CD8-positive, alpha-beta memory T cell (primary cell): Measurements from ENCODE around the gene CYP2C18. TPM values are rescaled to one million over a fixed set of nuclear protein-coding genes. Genes with fewer than 3 reads are reported as not detected.
"Not testable (repeated sequence)": the region's sequence is repeated elsewhere in the genome, so short reads cannot be mapped to it uniquely, and the experiment has no call there.

Source experiments
- CTCF ChIA-PET: fragments of 350-600 bp; sonication (Branson Sonifier 250); formaldehyde crosslinking; loops from one replicate; lab custom pipeline; 2021; ENCODE audit warnings: antibody characterized with exemption; lab: Charles Lee
- POLR2A ChIA-PET: fragments of 350-600 bp; sonication (Branson Sonifier 250); formaldehyde crosslinking; loops from one replicate; lab custom pipeline; 2021; ENCODE audit warnings: antibody characterized with exemption; lab: Charles Lee
- DNase-seq, 5 donors: peaks; one replicate each; pipeline versions ENCODE4 v3.0.0 to v3.0.0-alpha.2; 2020 to 2022; ENCODE audit warnings: mixed read lengths in 1 of 5
- H3K27ac ChIP-seq: one replicate; pipeline ENCODE4 v1.7.0; 2013; ENCODE audit warnings: low read depth, mild to moderate bottlenecking, low read length, moderate library complexity
- H3K27me3 ChIP-seq: 2 replicates; pipeline ENCODE4 v1.7.0; 2013; ENCODE audit warnings: low read length, mild to moderate bottlenecking; ENCODE audit not compliant: insufficient read depth, poor library complexity, severe bottlenecking
- H3K36me3 ChIP-seq: 2 replicates; pipeline ENCODE4 v1.7.0; 2013; ENCODE audit warnings: mild to moderate bottlenecking, low read length, moderate library complexity; ENCODE audit not compliant: insufficient read depth
- H3K4me1 ChIP-seq: 2 replicates; pipeline ENCODE4 v1.7.0; 2013; ENCODE audit warnings: mild to moderate bottlenecking, low read length, moderate library complexity; ENCODE audit not compliant: insufficient read depth
- H3K4me3 ChIP-seq: 2 replicates; pipeline ENCODE4 v1.7.0; 2013; ENCODE audit warnings: mild to moderate bottlenecking, low read length
- H3K9me3 ChIP-seq: 2 replicates; pipeline ENCODE4 v1.7.0; 2013; ENCODE audit warnings: mild to moderate bottlenecking, low read length
- H3K27ac Mint-ChIP-seq, 8 donors: one replicate each; pipeline ENCODE4 v1.8.0; 2020 to 2021; ENCODE audit warnings: mixed read lengths in 8 of 8, mild to moderate bottlenecking in 6 of 8, inconsistent platforms in 3 of 8, moderate library complexity in 3 of 8
- H3K27me3 Mint-ChIP-seq, 2 donors: one replicate each; pipeline ENCODE4 v1.8.0; 2020 to 2021; ENCODE audit warnings: mixed read lengths in 2 of 2, mild to moderate bottlenecking in 1 of 2, moderate library complexity in 1 of 2
- H3K36me3 Mint-ChIP-seq, 3 donors: one replicate each; pipeline ENCODE4 v1.8.0; 2020 to 2021; ENCODE audit warnings: mixed read lengths in 3 of 3, inconsistent platforms in 1 of 3, mild to moderate bottlenecking in 1 of 3
- H3K4me1 Mint-ChIP-seq, 3 donors: one replicate each; pipeline ENCODE4 v1.8.0; 2020 to 2021; ENCODE audit warnings: mixed read lengths in 3 of 3, inconsistent platforms in 1 of 3, mild to moderate bottlenecking in 1 of 3
- H3K4me3 Mint-ChIP-seq, 7 donors: one replicate each; pipeline ENCODE4 v1.8.0; 2020 to 2021; ENCODE audit warnings: mixed read lengths in 7 of 7, mild to moderate bottlenecking in 6 of 7, moderate library complexity in 4 of 7, inconsistent platforms in 2 of 7
- H3K9me3 Mint-ChIP-seq, 5 donors: one replicate each; pipeline ENCODE4 v1.8.0; 2020 to 2022; ENCODE audit warnings: mixed read lengths in 5 of 5, mild to moderate bottlenecking in 3 of 5, moderate library complexity in 2 of 5, inconsistent platforms in 1 of 5
- polyA plus RNA-seq: library from polyadenylated mRNA; unstranded; fragments of 300-500 nt; fragmentation: Illumina TruSeq; gene quantifications from one replicate; pipeline ENCODE4 v1.2.3, GENCODE V29; 2021
- total RNA-seq, 2 experiments: library from RNA; stranded (reverse); gene quantifications; one replicate each; pipeline ENCODE4 v1.2.3, GENCODE V29; 2021

Gene CYP2C18
- total and polyA plus RNA-seq, 3 experiments from 2014 or later = 0.09 to 0.13 TPM; not detected in 1

DNA sequence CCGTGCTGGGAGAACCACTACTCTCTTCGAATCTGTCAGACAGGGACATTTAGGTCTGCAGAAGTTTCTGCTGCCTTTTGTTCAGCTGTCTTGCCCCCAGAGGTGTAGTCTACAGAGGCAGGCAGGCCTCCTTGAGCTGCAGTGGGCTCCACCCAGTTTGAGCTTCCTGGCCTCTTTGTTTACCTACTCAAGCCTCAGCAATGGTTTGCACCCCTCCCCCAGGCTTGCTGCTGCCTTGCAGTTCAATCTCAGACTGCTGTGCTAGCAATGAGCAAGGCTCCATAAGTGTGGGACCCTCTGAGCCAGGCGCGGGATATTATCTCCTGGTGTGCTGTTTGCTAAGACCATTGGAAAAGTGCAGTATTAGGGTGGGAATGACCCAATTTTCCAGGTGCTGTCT, 20.5 kb upstream of the CYP2C18 start:
- H3K36me3 ChIP-seq, DNase-seq, H3K4me1 ChIP-seq, H3K36me3 Mint-ChIP-seq, CTCF ChIA-PET, H3K27ac ChIP-seq, H3K9me3 ChIP-seq, H3K4me3 ChIP-seq, POLR2A ChIA-PET, H3K4me3 Mint-ChIP-seq, H3K27me3 Mint-ChIP-seq, H3K27ac Mint-ChIP-seq, H3K27me3 ChIP-seq, H3K4me1 Mint-ChIP-seq: not testable (repeated sequence)
- H3K9me3 Mint-ChIP-seq = peaks cover 0 to 11% (median 2%) of the 10 kb centered on the region in 5 donors

DNA sequence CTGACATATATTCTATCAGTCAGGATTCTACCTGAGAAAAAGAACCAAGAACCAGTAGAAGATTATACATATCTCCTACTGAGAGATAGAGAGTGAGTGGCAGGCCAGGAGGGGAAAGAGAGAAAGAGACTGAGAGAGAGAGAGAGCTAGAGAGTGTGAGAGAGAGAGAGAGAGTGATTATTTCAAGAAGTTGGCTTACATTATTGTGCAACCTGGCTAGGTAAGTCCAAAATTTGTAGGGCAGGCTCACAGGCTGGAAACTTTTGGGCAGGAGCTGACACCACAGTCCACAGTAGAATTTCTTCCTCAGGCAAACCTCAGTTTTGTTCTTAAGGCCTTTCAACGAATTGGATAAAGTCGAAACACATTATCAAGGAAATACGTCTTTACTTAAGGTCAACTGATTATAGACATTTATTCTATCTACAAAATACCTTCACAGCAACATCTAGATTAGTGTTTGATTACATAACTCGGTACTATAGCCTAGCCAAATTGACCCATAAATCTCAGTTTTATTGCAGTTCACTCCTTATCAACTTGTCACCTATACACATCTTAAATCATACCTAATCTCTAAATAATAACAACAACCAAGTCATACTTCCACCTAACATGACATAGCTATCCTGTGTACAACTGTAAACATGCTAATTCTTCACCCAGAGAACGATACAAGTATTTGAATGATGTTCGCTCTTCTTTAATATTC, 17.0 kb upstream of the CYP2C18 start:
- no peak overlapping the region for H3K27ac ChIP-seq
- no peak for DNase-seq
- no peaks in the 10 kb centered on the region for H3K27me3 ChIP-seq
- Mint-ChIP-seq H3K27me3 (peaks cover 0 to 2% of the 10 kb centered on the region in 2 donors), H3K4me1 (no peaks in the 10 kb centered on the region), H3K9me3 (peaks cover 0 to 3% (median 2%) of the 10 kb centered on the region in 5 donors), H3K27ac (no peak overlapping the region), H3K4me3 (no peak overlapping the region), H3K36me3 (no peaks in the 10 kb centered on the region)
- ChIA-PET CTCF (no interaction called here), POLR2A (no interaction called here)
- H3K4me3 ChIP-seq = no peak overlapping the region
- no peaks in the 10 kb centered on the region for H3K36me3 ChIP-seq
- H3K9me3 ChIP-seq = no peaks in the 10 kb centered on the region
- no peaks in the 10 kb centered on the region for H3K4me1 ChIP-seq

DNA sequence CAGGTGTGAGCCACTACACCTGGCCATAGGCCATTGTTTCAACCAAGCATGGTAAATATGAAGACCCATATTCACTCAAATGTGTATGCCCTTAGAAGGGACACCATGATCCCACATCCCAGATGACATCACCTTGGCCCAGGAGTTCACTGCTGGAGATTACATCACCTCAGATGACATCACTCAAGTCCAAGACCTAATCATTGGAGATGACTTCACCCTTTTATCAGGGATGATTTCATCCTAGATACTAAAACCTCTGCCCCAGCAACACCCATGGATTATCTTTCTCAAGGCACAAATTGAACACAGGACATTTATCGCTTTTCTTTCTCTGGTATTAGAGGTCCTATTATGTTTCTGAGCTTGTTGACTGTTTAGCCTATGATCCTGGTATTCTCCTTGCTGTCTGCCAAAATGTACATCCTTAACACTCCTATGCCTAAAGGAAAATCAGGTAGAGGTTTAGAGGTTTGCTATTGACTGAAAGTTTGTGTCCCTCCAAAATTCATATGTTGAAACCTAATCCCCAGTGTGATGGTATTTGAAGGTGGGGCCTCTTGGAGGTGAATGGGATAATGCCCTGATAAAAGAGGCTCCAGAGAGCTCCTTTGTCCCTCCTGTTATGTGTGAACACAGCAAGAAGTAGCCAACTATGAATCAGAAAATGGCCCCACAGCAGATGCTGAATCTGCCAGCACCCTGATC, 9.8 kb upstream of the CYP2C18 start:
- Histone ChIP-seq H3K4me1 (no peaks in the 10 kb centered on the region), H3K36me3 (no peaks in the 10 kb centered on the region), H3K4me3 (no peak overlapping the region), H3K27ac (no peak overlapping the region), H3K27me3 (no peaks in the 10 kb centered on the region), H3K9me3 (no peaks in the 10 kb centered on the region)
- POLR2A ChIA-PET = no interaction called here
- no peak overlapping the region for H3K4me3 Mint-ChIP-seq
- H3K27ac Mint-ChIP-seq = no peak overlapping the region
- no peak for DNase-seq
- H3K4me1 Mint-ChIP-seq = no peaks in the 10 kb centered on the region
- CTCF ChIA-PET = no interaction called here
- H3K9me3 Mint-ChIP-seq = peaks cover 0 to 6% (median 2%) of the 10 kb centered on the region in 5 donors
- no peaks in the 10 kb centered on the region for H3K36me3 Mint-ChIP-seq
- peaks cover 0 to 5% of the 10 kb centered on the region in 2 donors for H3K27me3 Mint-ChIP-seq

DNA sequence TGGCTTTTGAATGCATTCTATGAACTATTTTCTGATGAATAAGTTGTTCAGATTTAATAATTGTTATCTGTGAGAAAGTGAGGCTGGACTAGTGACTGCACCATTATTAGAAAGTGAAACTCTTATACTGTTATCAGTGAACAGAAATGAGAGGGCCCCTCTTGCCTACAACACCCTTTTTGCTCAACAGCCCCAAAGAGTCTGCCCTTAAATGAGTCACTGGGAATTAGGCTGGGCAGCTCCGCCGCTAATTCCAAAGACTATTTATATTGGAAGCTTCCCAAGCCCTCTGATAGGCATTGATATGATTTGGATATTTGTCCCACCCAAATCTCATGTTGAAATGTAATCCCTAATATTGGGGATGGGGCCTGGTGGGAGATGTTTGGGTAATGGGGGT, 7.0 kb upstream of the CYP2C18 start:
- no peak for DNase-seq
- no peak overlapping the region for H3K27ac ChIP-seq
- Mint-ChIP-seq H3K4me1 (no peaks in the 10 kb centered on the region), H3K36me3 (no peaks in the 10 kb centered on the region), H3K4me3 (no peak overlapping the region), H3K9me3 (peaks cover 0 to 6% (median 2%) of the 10 kb centered on the region in 5 donors), H3K27me3 (peaks cover 0 to 3% of the 10 kb centered on the region in 2 donors), H3K27ac (no peak overlapping the region)
- no peaks in the 10 kb centered on the region for H3K9me3 ChIP-seq
- CTCF ChIA-PET = no interaction called here
- POLR2A ChIA-PET = no interaction called here
- H3K4me3 ChIP-seq = no peak overlapping the region
- no peaks in the 10 kb centered on the region for H3K4me1 ChIP-seq
- no peaks in the 10 kb centered on the region for H3K27me3 ChIP-seq
- H3K36me3 ChIP-seq = no peaks in the 10 kb centered on the region

DNA sequence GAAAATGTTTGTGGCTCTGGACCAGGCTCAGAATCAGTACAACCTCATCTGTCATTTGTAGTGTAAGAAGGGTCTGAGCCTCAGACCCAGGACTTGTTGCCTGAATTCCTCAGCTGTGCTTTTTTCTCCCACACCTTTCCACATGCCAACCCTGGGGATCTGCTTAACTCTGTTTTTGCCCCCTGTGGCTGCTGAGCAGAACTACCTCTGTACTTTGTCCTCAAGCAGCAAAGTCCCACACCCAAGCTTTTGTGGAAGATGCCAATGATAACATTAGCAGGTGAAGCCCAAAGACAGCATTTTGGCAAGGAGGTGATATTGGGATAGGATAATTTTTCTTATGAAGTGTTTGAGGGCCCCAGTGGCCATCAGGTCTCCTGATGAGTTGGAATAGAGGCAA, 5.8 kb upstream of the CYP2C18 start:
- Histone ChIP-seq H3K4me1 (no peaks in the 10 kb centered on the region), H3K4me3 (no peak overlapping the region), H3K27me3 (no peaks in the 10 kb centered on the region), H3K9me3 (no peaks in the 10 kb centered on the region), H3K27ac (no peak overlapping the region), H3K36me3 (no peaks in the 10 kb centered on the region)
- Mint-ChIP-seq H3K9me3 (peaks cover 0 to 6% (median 2%) of the 10 kb centered on the region in 5 donors), H3K4me1 (no peaks in the 10 kb centered on the region), H3K27ac (no peak overlapping the region), H3K36me3 (no peaks in the 10 kb centered on the region), H3K27me3 (peaks cover 0 to 3% of the 10 kb centered on the region in 2 donors), H3K4me3 (no peak overlapping the region)
- ChIA-PET POLR2A (no interaction called here), CTCF (no interaction called here)
- DNase-seq = no peak

DNA sequence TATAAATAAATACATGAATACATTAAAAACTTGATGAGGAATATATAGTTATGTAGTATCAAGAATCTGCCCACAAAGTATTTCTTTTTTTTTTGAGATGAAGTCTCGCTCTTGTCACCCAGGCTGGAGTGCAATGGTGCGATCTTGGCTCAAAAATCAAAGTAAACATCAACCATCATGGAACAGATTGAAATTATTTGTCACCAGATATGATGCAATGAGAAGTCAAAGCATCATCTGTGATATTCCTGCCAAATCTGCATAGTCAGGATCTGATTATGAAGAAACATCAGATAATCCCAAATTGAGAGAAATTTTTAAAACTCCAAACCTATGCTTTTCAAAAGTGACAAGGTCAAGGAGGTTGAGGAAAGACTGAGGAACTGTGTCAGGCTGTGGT, 5.1 kb upstream of the CYP2C18 start:
- Mint-ChIP-seq H3K36me3 (no peaks in the 10 kb centered on the region), H3K4me1 (no peaks in the 10 kb centered on the region), H3K4me3 (no peak overlapping the region), H3K9me3 (peaks cover 0 to 6% (median 2%) of the 10 kb centered on the region in 5 donors), H3K27me3 (no peaks in the 10 kb centered on the region), H3K27ac (no peak overlapping the region)
- Histone ChIP-seq H3K27ac (no peak overlapping the region), H3K4me1 (no peaks in the 10 kb centered on the region), H3K36me3 (no peaks in the 10 kb centered on the region), H3K4me3 (no peak overlapping the region), H3K27me3 (no peaks in the 10 kb centered on the region), H3K9me3 (no peaks in the 10 kb centered on the region)
- DNase-seq = no peak
- ChIA-PET POLR2A (no interaction called here), CTCF (no interaction called here)

DNA sequence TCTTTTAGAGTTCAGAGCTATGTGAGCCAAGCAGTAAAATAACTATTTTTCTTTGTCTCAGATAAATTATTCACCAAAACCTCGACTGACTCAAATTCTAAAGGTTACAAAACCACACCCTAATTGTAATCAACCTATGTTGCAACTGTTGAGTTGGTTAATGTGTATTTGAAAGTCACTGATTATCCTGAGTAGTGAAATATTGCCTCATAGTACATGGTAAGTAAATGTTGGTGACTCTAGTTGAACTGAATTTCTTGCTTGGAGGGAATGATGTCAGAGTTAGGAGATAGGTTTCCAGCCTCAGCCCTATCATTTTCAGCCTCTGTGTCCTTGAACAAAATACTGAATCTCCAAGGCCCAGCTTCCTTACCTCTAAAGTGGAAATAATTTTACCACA, 3.0 kb upstream of the CYP2C18 start:
- no peaks in the 10 kb centered on the region for H3K4me1 ChIP-seq
- POLR2A ChIA-PET = no interaction called here
- H3K4me3 Mint-ChIP-seq = no peak overlapping the region

DNA sequence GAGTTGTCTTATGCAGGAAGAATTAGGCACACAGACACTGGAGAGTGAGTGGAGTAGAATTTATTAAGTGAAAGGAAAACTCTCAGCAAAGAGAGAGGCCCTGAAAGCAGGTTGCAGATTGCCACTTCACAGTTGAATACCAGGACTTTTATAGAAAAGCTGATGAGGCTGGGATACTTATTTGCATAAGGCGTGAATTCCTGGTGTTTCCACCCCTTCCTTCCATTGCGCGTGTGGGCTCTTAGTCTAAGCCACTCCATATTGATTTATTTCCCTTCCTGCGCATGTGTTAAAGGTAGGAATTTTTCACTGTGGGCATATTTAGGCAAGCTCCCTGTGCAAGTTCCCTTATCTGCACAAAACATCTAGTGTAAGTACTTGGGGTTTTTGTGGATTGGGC, 893 bp upstream of the CYP2C18 start:
- H3K4me3 Mint-ChIP-seq, H3K27ac ChIP-seq, DNase-seq, H3K4me1 ChIP-seq, H3K36me3 Mint-ChIP-seq, POLR2A ChIA-PET, H3K27ac Mint-ChIP-seq, H3K4me1 Mint-ChIP-seq, H3K36me3 ChIP-seq, H3K27me3 Mint-ChIP-seq, H3K9me3 Mint-ChIP-seq, CTCF ChIA-PET, H3K4me3 ChIP-seq, H3K9me3 ChIP-seq, H3K27me3 ChIP-seq: not testable (repeated sequence)

More for the DNA sequence above, 3.0 kb upstream of the CYP2C18 start:
- no peak for DNase-seq
- H3K9me3 Mint-ChIP-seq = peaks cover 0 to 2% (median 0%) of the 10 kb centered on the region in 5 donors
- Histone ChIP-seq H3K9me3 (no peaks in the 10 kb centered on the region), H3K36me3 (no peaks in the 10 kb centered on the region), H3K27ac (no peak overlapping the region), H3K4me3 (no peak overlapping the region), H3K27me3 (no peaks in the 10 kb centered on the region)
- H3K27me3 Mint-ChIP-seq = no peaks in the 10 kb centered on the region
- no peaks in the 10 kb centered on the region for H3K36me3 Mint-ChIP-seq
- CTCF ChIA-PET = no interaction called here
- H3K4me1 Mint-ChIP-seq = no peaks in the 10 kb centered on the region
- H3K27ac Mint-ChIP-seq = no peak overlapping the region
